ENCODE measurements around the gene TMEM125.

Gene TMEM125

GRCh38 chr1:43312212-43312623, 42.4 kb downstream of the TMEM125 start:
- DNase-seq (ENCODE audit: low read depth in 2 of 2), result no peak

- no peak for DNase-seq (ENCODE audit: low read depth in 2 of 2)
Observed at GRCh38 chr1:43312663-43313515, 43.1 kb downstream of the TMEM125 start.

GRCh38 chr1:43313771-43314170, 44.0 kb downstream of the TMEM125 start:
- no peak for DNase-seq (ENCODE audit: low read depth in 2 of 2)

- no peak for DNase-seq (ENCODE audit: low read depth in 2 of 2)
Observed at GRCh38 chr1:43314233-43314632, 44.5 kb downstream of the TMEM125 start.

- no peak for DNase-seq (ENCODE audit: low read depth in 2 of 2)
Observed at GRCh38 chr1:43315481-43315880, 45.7 kb downstream of the TMEM125 start.

- no peak for DNase-seq (ENCODE audit: low read depth in 2 of 2)
Observed at GRCh38 chr1:43315963-43316737, 46.4 kb downstream of the TMEM125 start.

GRCh38 chr1:43316738-43317520, 47.1 kb downstream of the TMEM125 start:
- no peak for DNase-seq (ENCODE audit: low read depth in 2 of 2)

GRCh38 chr1:43317817-43318471, 48.2 kb downstream of the TMEM125 start:
- DNase-seq (ENCODE audit: low read depth in 2 of 2), result no peak

- no peak for DNase-seq (ENCODE audit: low read depth in 2 of 2)
Observed at GRCh38 chr1:43318831-43319230, 49.0 kb downstream of the TMEM125 start.

- no peak for DNase-seq (ENCODE audit: low read depth in 2 of 2)
Observed at GRCh38 chr1:43319288-43319687, 49.5 kb downstream of the TMEM125 start.

- no peak for DNase-seq (ENCODE audit: low read depth in 2 of 2)
Observed at GRCh38 chr1:43319766-43320165, 50.0 kb downstream of the TMEM125 start.

GRCh38 chr1:43321331-43321891, 51.6 kb downstream of the TMEM125 start:
- no peak for DNase-seq (ENCODE audit: low read depth in 2 of 2)

- DNase-seq (ENCODE audit: low read depth in 2 of 2), result no peak
Observed at GRCh38 chr1:43322506-43322905, 52.7 kb downstream of the TMEM125 start.

All from stimulated activated CD4-positive, alpha-beta T cell treated with anti-CD3 and anti-CD28 coated beads, Interleukin-15, amount 100 ng/mL, for 48 hours (primary cell).